Neural cell (in vitro differentiated cells): ENCODE data around the gene SIN3A. TPM values are rescaled to one million over a fixed set of nuclear protein-coding genes. Genes with fewer than 3 reads are reported as not detected.

Experiments used
- H2AFZ ChIP-seq: fragments of 200-600, 300-800 bp; sonication (generic), shearing (Covaris generic); 2 replicates; pipeline ENCODE4 v1.6.0; 2014; ENCODE audit warnings: low read depth, mild to moderate bottlenecking, antibody characterized with exemption, low read length, moderate library complexity
- H3F3A ChIP-seq: fragments of 200-600 bp; shearing (Covaris generic); 2 replicates; pipeline ENCODE4 v1.6.1; 2016; ENCODE audit warnings: mild to moderate bottlenecking, moderate library complexity, mixed read lengths, antibody characterized with exemption, low read length; ENCODE audit not compliant: insufficient read depth, poor library complexity, severe bottlenecking
- H3K27ac ChIP-seq: fragments of 200-600, 300-800 bp; sonication (generic), shearing (Covaris generic); 2 replicates; pipeline ENCODE4 v1.5.1; 2014; ENCODE audit warnings: mild to moderate bottlenecking, low read length, moderate library complexity
- H3K27me3 ChIP-seq: fragments of 300-800, 200-600 bp; sonication (generic), shearing (Covaris generic); 2 replicates; pipeline ENCODE4 v1.6.0; 2014; ENCODE audit warnings: mild to moderate bottlenecking, low read depth, low read length, moderate library complexity; ENCODE audit not compliant: insufficient read depth
- H3K36me3 ChIP-seq: fragments of 300-800, 200-600 bp; sonication (generic), shearing (Covaris generic); 2 replicates; pipeline ENCODE4 v1.5.1; 2014; ENCODE audit warnings: mild to moderate bottlenecking, antibody characterized with exemption, low read length, moderate library complexity; ENCODE audit not compliant: insufficient read depth
- H3K4me2 ChIP-seq: fragments of 300-800, 200-600 bp; sonication (generic), shearing (Covaris generic); 2 replicates; pipeline ENCODE4 v1.6.0; 2014; ENCODE audit warnings: mild to moderate bottlenecking, low read length
- H3K4me3 ChIP-seq: fragments of 300-800, 200-600 bp; sonication (generic), shearing (Covaris generic); 2 replicates; pipeline ENCODE4 v1.5.1; 2014; ENCODE audit warnings: mild to moderate bottlenecking, low read length, moderate library complexity
- H3K79me2 ChIP-seq: fragments of 200-600 bp; shearing (Covaris generic); replicated peaks from 2 replicates; pipeline ENCODE4 v1.6.0; 2014; ENCODE audit warnings: mild to moderate bottlenecking, low read length, moderate library complexity; ENCODE audit not compliant: insufficient read depth
- H3K9ac ChIP-seq: fragments of 300-800, 200-600 bp; sonication (generic), shearing (Covaris generic); 2 replicates; pipeline ENCODE4 v1.6.1; 2016; ENCODE audit warnings: mild to moderate bottlenecking, low read length, mixed read lengths
- H3K9me2 ChIP-seq: fragments of 200-600 bp; shearing (Covaris generic); 2 replicates; pipeline ENCODE4 v1.6.1; 2016; ENCODE audit warnings: mild to moderate bottlenecking, low read length, mixed read lengths; ENCODE audit not compliant: insufficient read depth
- H3K9me3 ChIP-seq: fragments of 200-600, 300-800 bp; sonication (generic), shearing (Covaris generic); 2 replicates; pipeline ENCODE4 v1.6.1; 2016; ENCODE audit warnings: mild to moderate bottlenecking, mixed run types, low read length, moderate library complexity, mixed read lengths
- H4K20me1 ChIP-seq: fragments of 200-600 bp; shearing (Covaris generic); 2 replicates; pipeline ENCODE4 v1.6.1; 2016; ENCODE audit warnings: mild to moderate bottlenecking, mixed run types; ENCODE audit not compliant: insufficient read depth
- CTCF ChIP-seq: fragments of 450-650 bp; IDR thresholded peaks from 2 replicates; pipeline ENCODE4 v1.5.1; 2014; ENCODE audit warnings: antibody characterized with exemption, mild to moderate bottlenecking, moderate library complexity; ENCODE audit not compliant: poor library complexity, severe bottlenecking
- EP300 ChIP-seq: fragments of 450-650 bp; conservative IDR thresholded peaks from 2 replicates; pipeline ENCODE4 v1.6.1; 2014; ENCODE audit warnings: antibody characterized with exemption, mild to moderate bottlenecking, moderate library complexity; ENCODE audit not compliant: poor library complexity, severe bottlenecking
- EZH2 ChIP-seq: fragments of 200-600, 300-800 bp; shearing (Covaris generic), sonication (generic); IDR thresholded peaks from 2 replicates; pipeline ENCODE4 v1.6.1; 2014; ENCODE audit warnings: antibody characterized with exemption, low read length, borderline replicate concordance, mild to moderate bottlenecking; ENCODE audit not compliant: insufficient read depth, poor library complexity, severe bottlenecking
- MXI1 ChIP-seq: fragments of 450-650 bp; conservative IDR thresholded peaks from 2 replicates; pipeline ENCODE4 v1.6.1; 2014; ENCODE audit warnings: antibody characterized with exemption, mild to moderate bottlenecking; ENCODE audit not compliant: poor library complexity, severe bottlenecking
- POLR2AphosphoS5 ChIP-seq: IDR thresholded peaks from 2 replicates; pipeline ENCODE4 v1.6.1; 2012
- RAD21 ChIP-seq: fragments of 450-650 bp; conservative IDR thresholded peaks from 2 replicates; pipeline ENCODE4 v1.6.1; 2014; ENCODE audit warnings: antibody characterized with exemption, mild to moderate bottlenecking, moderate library complexity
- REST ChIP-seq: IDR thresholded peaks from 2 replicates; pipeline ENCODE4 v1.6.1; 2012; ENCODE audit warnings: borderline replicate concordance
- SMC3 ChIP-seq: fragments of 450-650 bp; conservative IDR thresholded peaks from 2 replicates; pipeline ENCODE4 v1.6.1; 2014; ENCODE audit warnings: antibody characterized with exemption, mild to moderate bottlenecking, moderate library complexity; ENCODE audit not compliant: poor library complexity
- TAF1 ChIP-seq: IDR thresholded peaks from 2 replicates; pipeline ENCODE4 v1.6.1; 2012; ENCODE audit warnings: low read depth
- polyA plus RNA-seq: library from polyadenylated mRNA; depleted of rRNA; stranded (reverse); fragments of >200 nt; gene quantifications from 2 replicates; pipeline ENCODE4 v1.2.3, GENCODE V29; 2014

The SIN3A gene
- polyA plus RNA-seq, 1 donor from 2014 or later = 13.7 TPM

- peaks cover 34% of the 10 kb centered on the region for H3K79me2 ChIP-seq
- no peak overlapping the region for H3K4me2 ChIP-seq
These were observed 19.8 kb downstream of the SIN3A start for GRCh38 chr15:75431682-75432081.

GRCh38 chr15:75431270-75431669 is 20.2 kb downstream of the SIN3A start:
- Histone ChIP-seq H3K9me2 (no peaks in the 10 kb centered on the region), H3K4me2 (no peak overlapping the region), H3K27me3 (no peaks in the 10 kb centered on the region), H2AFZ (no peak overlapping the region), H3K4me3 (no peak overlapping the region), H4K20me1 (no peaks in the 10 kb centered on the region), H3K9ac (no peak overlapping the region), H3K27ac (no peak overlapping the region), H3K36me3 (no peaks in the 10 kb centered on the region), H3K9me3 (no peaks in the 10 kb centered on the region), H3K79me2 (peaks cover 30% of the 10 kb centered on the region), H3F3A (no peaks in the 10 kb centered on the region)
- TF ChIP-seq EZH2 = no peak
- no peak for TF ChIP-seq CTCF
- no peak for TF ChIP-seq TAF1
- TF ChIP-seq REST = no peak
- no peak for TF ChIP-seq MXI1
- no peak for TF ChIP-seq SMC3
- no peak for TF ChIP-seq POLR2AphosphoS5

More at GRCh38 chr15:75431682-75432081, 19.8 kb downstream of the SIN3A start:
- no peak overlapping the region for H3K4me3 ChIP-seq
- H3K27ac ChIP-seq = no peak overlapping the region
- H4K20me1 ChIP-seq = no peaks in the 10 kb centered on the region
- H3K36me3 ChIP-seq = no peaks in the 10 kb centered on the region
- H2AFZ ChIP-seq = no peak overlapping the region
- H3K9ac ChIP-seq = no peak overlapping the region
- no peaks in the 10 kb centered on the region for H3K27me3 ChIP-seq
- no peaks in the 10 kb centered on the region for H3K9me2 ChIP-seq
- H3F3A ChIP-seq = no peaks in the 10 kb centered on the region
- no peaks in the 10 kb centered on the region for H3K9me3 ChIP-seq
- no peak for TF ChIP-seq EZH2
- TF ChIP-seq RAD21 = no peak
- TF ChIP-seq POLR2AphosphoS5 = no peak
- no peak for TF ChIP-seq SMC3
- TF ChIP-seq REST = no peak
- no peak for TF ChIP-seq TAF1
- TF ChIP-seq CTCF = no peak
- no peak for TF ChIP-seq MXI1
- TF ChIP-seq EP300 = no peak
